Stimulated activated naive CD4-positive, alpha-beta T cell (primary cell): ENCODE results near the gene LAG3.
"Not testable (repeated sequence)": the region's sequence is repeated elsewhere in the genome, so short reads cannot be mapped to it uniquely, and the experiment has no call there.

ENCODE experiments used
- DNase-seq, 6 experiments: peaks; one replicate each; lab custom pipeline; 2025; lab: John Stamatoyannopoulos, UW

LAG3 gene

GRCh38 chr12:6772331-6772695 lies at the start of gene LAG3:
LAG3 (plus strand) TSS chr12:6772520; CDS start chr12:6772853, 333 bp downstream.
- peak in 2 of 6 experiments; percentile 8 to 22 for DNase-seq

DNA sequence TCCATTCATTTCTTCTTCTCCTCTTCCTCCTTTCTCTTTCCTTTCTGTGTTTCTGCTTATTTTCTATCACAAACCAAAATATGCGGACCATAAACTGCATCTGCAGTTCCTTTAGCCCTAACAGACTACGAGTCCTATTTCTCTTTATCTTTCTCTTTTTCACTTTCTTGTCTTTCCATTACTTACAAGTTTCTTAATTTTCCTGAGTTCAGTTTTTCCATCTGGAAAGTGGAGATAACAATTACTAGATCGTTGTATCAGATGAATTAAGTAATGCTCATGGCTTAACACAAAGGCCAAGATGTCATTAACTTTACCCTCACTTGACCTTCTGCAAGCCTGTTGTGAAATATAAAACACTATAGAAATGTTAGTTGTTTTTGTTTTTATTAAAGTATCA lies 49.5 kb upstream of the LAG3 start:
- no peak for DNase-seq

DNA sequence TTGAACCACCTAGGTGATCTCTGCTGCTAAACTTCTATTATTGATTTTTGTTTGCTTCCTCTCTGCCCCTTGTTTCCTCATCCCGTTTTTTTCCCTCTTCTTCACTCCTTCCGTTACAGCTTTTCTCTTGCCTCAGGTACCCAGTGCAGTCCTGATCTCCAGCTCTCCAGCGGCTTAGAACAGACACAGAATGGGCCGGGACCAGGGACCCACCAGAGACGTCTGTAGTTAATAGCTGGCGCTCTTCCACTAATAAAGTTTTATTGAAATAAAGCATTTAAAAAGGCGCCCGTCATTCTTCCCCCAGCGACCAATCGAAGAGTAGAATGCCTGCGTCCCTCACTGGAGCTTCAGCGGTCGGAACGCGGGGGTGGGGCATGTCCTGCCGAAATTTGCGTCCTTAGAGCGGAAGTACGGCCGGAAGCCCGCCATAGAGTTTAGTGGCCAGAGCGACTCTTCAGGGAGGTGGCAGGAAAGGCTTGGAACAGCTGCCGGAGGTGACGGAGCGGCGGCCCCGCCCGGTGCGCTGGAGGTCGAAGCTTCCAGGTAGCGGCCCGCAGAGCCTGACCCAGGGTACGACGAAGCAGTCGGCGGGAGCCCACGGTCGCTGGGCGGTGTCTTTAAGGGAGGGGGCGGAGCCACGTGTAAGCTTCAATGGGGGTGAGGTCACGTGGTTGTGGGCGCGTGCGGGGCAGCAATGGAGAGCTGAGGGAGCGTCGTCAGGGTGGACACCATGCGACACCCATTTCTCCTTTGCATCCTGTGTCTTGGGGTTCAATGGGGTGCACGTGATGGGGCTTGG lies 48.5 kb upstream of the LAG3 start, which contains the start of gene COPS7A:
Gene COPS7A (plus strand): TSS at position 440 of the 802 bp plus-strand sequence. CDS start 611 bp downstream, outside the sequence.
- peak; percentile 78 to 93 (median 90) for DNase-seq

GRCh38 chr12:6724409-6724797 lies 47.9 kb upstream of the LAG3 start:
- DNase-seq: peak in 1 of 6 experiments; percentile 31

DNA sequence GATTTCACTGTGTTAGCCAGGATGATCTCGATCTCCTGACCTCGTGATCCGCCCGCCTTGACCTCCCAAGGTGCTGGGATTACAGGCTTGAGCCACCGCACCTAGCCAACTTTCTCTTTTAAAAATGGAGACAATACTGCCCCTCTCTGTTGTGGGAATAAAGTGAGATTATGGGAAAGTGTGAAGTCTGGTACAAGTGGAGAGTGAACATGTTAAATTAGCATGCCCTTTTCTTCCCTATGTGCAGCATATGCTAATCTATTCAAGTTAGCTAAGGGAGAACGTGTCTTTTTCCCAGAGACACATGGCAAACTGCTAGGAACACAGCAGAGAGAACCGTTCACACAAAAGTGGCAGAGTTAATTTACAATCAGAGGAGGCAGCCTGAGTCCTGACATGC lies 47.0 kb upstream of the LAG3 start:
- DNase-seq: no peak

DNA sequence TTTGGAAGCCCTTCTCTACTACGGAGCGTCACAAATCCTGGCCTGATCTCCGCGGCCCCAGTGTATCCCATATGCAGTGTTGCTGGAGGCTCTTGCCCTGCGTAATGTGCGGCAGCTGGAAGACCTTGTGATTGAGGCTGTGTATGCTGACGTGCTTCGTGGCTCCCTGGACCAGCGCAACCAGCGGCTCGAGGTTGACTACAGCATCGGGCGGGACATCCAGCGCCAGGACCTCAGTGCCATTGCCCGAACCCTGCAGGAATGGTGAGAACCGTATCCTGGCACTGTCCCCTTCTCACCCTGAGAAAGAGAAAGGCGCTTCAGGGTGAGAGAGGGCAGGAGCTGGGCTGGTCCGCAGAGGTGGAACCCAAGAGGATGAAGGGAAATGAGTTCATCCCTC lies 43.1 kb upstream of the LAG3 start:
- no peak for DNase-seq

- DNase-seq: no peak
These were observed 42.2 kb upstream of the LAG3 start for GRCh38 chr12:6730169-6730568.

DNA sequence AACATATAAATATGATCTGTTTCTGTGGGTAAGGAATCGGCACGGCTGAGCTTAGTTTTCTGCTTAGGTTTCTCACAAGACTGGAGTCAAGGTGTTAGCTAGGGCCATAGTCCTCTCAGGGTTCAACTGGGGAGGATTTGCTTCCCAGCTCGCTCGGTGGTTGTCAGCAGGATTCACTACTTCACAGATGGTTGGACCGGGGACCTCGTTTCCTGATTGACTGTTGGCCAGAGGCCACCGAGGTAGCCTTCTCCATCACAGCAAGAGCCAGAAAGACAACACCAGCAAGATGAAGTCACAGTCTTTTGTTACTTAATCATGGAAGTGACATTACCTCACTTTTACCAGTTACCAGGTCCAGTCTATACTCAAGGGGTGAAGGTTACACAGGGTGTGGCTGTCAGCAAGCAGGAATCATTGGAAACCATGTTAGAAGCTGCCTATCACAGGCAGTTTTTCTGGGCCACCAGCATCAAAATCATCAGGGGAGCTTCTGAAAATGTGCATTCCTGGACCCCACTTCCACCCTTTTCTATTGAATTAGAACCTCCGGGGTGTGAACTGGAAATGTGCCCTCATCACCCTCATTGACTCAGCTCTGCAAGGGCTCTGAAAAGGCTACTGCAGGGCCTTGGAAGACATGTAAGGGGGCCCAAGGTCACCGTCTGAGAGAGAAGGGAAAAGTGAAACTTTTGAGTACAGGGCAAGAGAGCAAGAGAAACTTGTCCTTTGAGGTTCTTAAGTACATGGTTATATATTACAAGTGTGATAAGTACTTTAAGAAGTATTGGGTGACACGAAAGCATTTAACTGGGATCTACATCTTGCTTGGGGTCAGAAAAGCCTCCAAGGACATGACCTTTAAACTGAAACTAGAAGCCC lies 37.6 kb upstream of the LAG3 start:
- no peak for DNase-seq

DNA sequence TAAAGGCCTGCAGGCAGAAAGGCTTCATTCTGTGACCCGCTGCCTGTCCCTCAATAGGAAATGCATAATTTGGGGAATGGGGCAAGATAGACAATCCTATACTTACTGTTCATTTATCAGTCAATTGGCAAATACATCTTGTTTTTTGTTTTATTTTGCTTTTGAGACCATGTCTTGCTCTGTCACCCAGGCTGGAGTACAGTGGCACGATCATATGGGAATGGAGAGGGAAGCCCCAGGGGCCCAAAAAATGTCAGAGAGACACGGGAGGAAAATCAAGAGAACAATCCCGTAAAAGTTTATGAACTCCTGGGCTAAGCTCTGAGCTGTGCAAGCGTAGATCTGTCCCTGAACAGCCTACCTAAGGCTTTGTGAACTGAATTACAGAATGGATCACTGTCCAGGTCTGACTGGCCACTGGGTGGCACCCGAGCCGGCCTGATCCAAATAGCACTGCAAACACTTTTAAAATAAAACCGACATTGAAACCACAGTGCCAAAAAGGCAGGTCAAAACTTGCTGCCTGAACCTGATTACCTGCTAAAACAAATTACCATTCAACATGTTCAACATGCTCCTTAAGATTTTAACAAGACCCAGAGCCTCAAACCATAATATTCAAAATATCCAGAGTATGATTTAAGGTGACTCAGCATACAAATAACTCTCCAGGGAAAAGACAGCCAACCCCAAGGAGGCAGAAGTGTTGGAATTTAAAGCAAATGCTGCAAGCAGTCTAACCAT lies 36.7 kb upstream of the LAG3 start:
- peak in 4 of 6 experiments; percentile 6 to 20 (median 13) for DNase-seq

DNA sequence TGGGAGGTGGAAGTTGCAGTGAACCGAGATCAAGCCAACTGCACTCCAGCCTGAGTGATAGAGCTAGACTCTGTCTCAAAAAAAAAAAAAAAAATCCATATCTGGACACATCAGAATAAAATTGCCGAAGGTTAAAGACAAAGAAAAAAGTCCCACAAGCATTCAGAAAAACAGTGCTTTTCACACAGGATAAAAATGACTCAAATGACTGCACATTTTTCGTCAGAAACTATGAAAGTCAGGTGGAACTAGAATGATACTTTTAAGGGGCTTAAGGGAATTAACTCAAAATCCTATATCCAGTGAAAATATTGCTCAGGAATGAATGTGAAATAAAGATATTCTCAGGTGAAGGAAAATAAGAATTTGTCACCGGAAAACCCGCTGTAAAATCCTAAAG lies 35.6 kb upstream of the LAG3 start:
- no peak for DNase-seq

DNA sequence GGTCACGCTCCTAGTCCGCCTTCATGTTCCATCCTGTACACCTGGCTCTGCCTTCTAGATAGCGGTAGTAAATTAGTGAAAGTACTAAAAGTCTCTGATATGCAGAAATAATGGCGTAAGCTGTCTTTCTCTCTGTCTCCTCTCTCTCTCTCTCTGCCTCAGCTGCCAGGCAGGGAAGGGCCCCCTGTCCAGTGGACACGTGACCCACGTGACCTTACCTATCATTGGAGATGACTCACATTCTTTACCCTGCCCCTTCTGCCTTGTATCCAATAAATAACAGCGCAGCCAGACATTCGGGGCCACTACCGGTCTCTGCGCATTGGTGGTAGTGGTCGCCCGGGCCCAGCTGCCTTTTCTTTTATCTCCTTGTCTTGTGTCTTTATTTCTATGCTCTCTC lies 30.2 kb upstream of the LAG3 start:
- DNase-seq: not testable (repeated sequence)

GRCh38 chr12:6742834-6743233 lies 29.5 kb upstream of the LAG3 start:
- DNase-seq: no peak

DNA sequence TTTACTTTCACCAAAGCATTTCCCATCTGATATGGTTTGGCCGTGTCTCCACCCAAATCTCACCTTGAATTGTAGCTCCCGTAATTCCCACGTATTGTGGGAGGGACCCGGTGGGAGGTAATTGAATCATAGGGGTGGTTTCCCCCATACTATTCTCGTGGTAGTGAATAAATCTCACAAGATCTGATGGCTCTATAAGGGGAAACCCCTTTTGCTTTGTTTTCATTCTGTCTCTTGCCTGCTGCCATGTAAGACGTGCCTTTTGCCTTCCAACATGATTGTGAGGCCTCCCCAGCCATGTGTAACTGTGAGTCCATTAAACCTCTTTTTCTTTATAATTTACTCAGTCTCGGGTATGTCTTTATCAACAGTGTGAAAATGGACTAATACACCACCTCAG lies 29.0 kb upstream of the LAG3 start:
- not testable (repeated sequence) for DNase-seq

DNA sequence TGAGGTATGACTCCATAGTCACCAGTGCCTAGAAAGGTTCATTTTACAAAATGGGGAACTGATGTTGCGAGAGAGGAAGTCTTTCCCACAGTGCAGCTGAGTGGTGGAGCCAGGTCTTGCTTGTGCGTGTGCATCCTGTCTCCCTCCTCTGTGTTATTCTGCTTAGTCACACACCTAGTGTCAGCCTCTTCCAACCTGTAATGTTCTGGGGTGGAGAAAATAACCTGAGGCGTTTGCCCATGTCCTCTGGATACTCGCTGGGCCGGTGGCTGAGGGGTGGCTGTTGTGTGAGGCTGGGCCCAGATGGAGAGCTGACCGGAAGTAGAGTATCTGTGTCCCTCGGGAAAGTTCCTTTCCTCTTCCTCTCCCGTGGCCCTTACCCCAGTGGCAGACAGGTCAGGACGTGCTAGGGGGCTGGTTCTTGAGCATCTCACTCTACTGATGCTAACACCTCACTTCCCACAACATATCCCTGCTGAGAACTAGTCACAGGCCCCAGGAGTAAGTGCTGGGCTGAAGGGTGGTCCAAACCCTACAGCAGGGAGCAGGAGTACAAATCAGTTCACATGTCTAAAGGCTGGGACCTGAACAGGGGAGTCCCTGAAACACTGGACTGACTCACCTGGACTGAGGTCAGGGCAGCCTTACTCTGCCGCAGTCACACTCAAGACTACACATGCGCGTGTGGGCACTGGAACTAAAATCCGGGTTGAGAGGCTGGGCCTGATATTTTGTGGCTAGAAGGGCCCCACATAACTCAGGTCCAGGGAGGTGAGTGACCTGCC lies 26.4 kb upstream of the LAG3 start:
- DNase-seq: peak in 3 of 6 experiments; percentile 29 to 46 (median 34)

- DNase-seq: no peak
These were observed 25.1 kb upstream of the LAG3 start for GRCh38 chr12:6747216-6747615.

DNA sequence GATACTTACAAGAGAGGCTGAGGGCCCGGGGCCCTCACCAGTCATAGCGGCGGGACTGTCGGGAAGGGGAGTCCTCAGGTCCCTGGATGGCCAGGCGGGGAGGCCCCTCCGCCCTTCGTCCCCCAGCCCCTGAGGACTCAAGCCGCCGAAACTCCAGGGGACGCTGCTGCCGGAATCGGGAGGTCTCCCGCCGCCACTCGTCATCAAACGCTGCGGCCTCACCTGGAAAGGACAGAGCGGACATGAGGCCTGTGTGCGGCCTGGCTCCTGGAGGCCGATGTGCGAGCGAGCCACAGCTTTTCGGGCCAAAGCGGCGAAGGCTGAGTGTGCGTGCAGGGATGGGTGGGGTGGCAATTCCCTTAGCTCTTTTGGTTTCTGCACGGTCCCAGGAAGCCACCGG lies 23.6 kb upstream of the LAG3 start:
- DNase-seq: no peak

GRCh38 chr12:6750506-6750905 lies 21.8 kb upstream of the LAG3 start:
- no peak for DNase-seq

DNA sequence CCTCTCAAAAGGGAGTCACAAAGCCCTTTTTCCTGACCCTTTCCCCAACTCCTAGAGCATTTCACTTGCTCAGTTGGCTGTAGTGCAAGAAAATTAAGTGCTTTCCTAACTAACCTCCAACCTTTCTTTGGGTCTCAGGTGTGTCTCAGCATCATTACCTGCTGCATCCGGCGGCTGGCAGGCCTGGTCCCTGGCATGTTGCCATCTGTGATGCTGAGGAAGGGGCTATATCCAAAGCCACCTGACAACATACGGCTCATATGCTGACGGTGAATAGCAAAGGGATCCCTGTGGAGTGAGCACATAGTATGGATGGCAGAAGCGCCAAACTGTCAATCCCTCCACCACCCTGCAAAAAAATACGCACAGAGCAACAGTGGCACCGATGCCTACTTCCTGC lies 20.6 kb upstream of the LAG3 start:
- DNase-seq: no peak

DNA sequence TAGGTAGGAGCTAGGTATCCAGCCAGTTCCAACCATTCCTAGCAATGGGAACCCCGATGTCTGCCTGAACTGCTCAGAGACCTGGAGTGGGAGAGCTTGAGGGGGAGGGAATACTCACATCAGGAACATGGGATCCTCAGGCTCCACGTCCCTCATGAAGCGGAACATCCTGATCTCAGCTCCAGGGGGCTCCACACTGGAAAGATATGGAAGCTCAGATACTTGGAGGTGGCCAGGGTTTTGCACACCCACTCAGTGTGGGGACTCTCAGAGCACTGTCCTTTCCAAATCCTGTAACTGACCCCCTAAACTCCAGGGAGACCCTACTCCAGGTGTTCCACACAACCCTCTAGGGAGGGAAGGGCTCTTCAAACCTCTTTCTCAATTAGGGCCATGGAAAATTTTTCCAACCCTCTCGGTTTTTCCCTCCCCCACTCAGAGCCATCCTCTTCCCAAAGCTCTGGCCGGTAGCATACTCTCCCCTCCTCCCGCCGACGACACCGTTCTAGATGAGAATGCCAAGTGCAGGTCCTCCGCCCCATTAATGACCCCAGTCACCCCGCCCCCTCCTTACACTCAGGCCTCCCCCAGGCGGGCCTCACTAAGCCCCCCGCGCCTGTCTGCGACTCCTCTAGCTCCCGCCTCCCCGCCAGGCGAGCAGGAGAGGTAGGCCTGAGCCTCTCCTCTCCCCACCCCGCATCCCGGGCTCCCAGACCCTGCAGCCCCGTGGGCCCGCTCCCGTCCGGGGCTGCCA lies 20.0 kb upstream of the LAG3 start:
- DNase-seq: peak in 3 of 6 experiments; percentile 25 to 53 (median 45)

DNA sequence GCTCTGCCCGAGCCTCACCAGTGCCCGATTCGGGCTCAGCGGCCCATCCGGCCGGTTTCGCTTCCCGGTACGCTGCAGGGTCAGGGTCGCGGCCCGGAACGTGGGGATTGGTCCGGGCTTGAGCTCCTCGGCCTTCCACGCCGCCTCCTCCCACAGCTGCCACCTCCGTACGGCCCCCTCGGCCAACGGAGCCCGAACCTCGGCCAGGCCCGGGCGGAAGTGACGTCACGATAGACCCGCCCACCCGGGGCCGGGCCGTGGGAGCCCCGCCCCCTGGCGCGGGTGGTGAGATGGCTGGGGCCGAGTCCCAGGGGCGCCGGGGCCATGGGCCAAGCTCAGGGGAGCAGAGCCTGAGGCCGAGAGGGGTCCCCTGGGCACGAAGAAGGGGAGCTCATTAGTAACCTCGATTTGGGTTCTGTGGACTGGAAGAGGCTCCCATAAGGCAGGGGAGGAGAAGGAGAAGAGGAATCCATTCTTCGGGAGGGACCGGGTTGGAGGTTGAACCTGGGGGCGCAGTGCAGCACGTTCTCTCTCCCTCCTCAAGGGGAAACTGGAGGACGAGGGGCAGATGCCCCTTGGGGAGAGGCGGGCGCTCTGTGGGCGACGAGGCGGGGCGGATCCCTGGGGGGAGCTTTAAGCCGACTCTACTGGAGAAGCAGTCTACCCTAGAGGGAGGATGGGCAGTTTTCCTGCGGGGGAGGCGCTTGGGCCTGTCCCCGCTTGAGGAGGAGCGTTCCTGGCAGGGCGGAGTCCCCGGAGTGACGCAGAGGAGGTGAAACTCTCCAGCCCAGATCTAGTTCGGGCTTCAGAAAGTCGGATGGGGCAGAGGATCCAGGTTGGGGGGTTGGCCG lies 19.2 kb upstream of the LAG3 start, which contains the start of gene MLF2:
Gene MLF2 (minus strand): TSS at position 221 of the 851 bp plus-strand sequence. CDS start 807 bp downstream, outside the sequence.
- DNase-seq: peak; percentile 94 to 98 (median 95)
